PC-3 (cell line): ENCODE results near the gene ROR1. TPM values are rescaled to one million over a fixed set of nuclear protein-coding genes. Genes with fewer than 3 reads are reported as not detected.

Source experiments
- ATAC-seq: fragments of 200-7000 bp; cut with Tn5 transposase; 2 replicates; pipeline ENCODE4 v1.9.1; 2020; ENCODE audit warnings: mild to moderate bottlenecking, moderate library complexity
- BruUV-seq: library from RNA; stranded (reverse); fragments of 400-500 nt; replicated peaks from 2 replicates; lab custom pipeline; 2021; lab: Mats Ljungman, UMichigan
- CTCF ChIA-PET: fragments of 300-600 bp; sonication (Branson Sonifier 250); formaldehyde crosslinking; loops from one replicate; lab custom pipeline; 2022; ENCODE audit warnings: antibody characterized with exemption; lab: Charles Lee
- POLR2A ChIA-PET: fragments of 300-600 bp; sonication (Branson Sonifier 250); formaldehyde crosslinking; loops from one replicate; lab custom pipeline; 2022; ENCODE audit warnings: antibody characterized with exemption; ENCODE audit not compliant: unreplicated experiment; lab: Charles Lee
- DNase-seq: peaks from one replicate; pipeline ENCODE4 v3.0.0-alpha.2; 2015
- H2AFZ ChIP-seq: fragments of 300-600 bp; sonication (generic); 2 replicates; pipeline ENCODE4 v1.6.0; 2016; ENCODE audit warnings: antibody characterized with exemption, low read length
- H3F3A ChIP-seq: fragments of 300-600 bp; sonication (generic); one replicate; pipeline ENCODE4 v1.6.0; 2017; ENCODE audit warnings: antibody characterized with exemption, low read length, control low read depth, mild to moderate bottlenecking; ENCODE audit not compliant: unreplicated experiment
- H3K27ac ChIP-seq: fragments of 300-600 bp; sonication (generic); 2 replicates; pipeline ENCODE4 v1.5.1; 2016; ENCODE audit warnings: mild to moderate bottlenecking, low read length
- H3K27me3 ChIP-seq: fragments of 300-600 bp; sonication (generic); 2 replicates; pipeline ENCODE4 v1.6.1; 2016; ENCODE audit warnings: low read length, mixed read lengths
- H3K36me3 ChIP-seq: fragments of 300-600 bp; sonication (generic); 2 replicates; pipeline ENCODE4 v1.6.1; 2016; ENCODE audit warnings: low read depth, mixed run types, low read length, mixed read lengths
- H3K4me1 ChIP-seq: fragments of 300-600 bp; sonication (generic); 2 replicates; pipeline ENCODE4 v1.5.1; 2016; ENCODE audit warnings: low read length; ENCODE audit not compliant: insufficient read depth
- H3K4me2 ChIP-seq: fragments of 300-600 bp; sonication (generic); 2 replicates; pipeline ENCODE4 v1.6.0; 2016; ENCODE audit warnings: low read length
- H3K4me3 ChIP-seq: fragments of 300-600 bp; sonication (generic); 2 replicates; pipeline ENCODE4 v1.5.1; 2016; ENCODE audit warnings: mild to moderate bottlenecking, low read length, mixed read lengths
- H3K79me2 ChIP-seq: fragments of 300-600 bp; sonication (generic); 2 replicates; pipeline ENCODE4 v1.6.1; 2017; ENCODE audit warnings: low read length, mixed read lengths
- H3K9ac ChIP-seq: fragments of 300-600 bp; sonication (generic); 2 replicates; pipeline ENCODE4 v1.6.0; 2016; ENCODE audit warnings: mild to moderate bottlenecking, low read length
- H3K9me2 ChIP-seq: fragments of 300-600 bp; sonication (generic); replicated peaks from 2 replicates; pipeline ENCODE4 v1.6.1; 2016; ENCODE audit warnings: mixed run types, low read length, mixed read lengths
- H3K9me3 ChIP-seq: fragments of 300-600 bp; sonication (generic); 2 replicates; pipeline ENCODE4 v1.6.1; 2016; ENCODE audit warnings: low read length, mixed read lengths
- H4K20me1 ChIP-seq: fragments of 300-600 bp; sonication (generic); 2 replicates; pipeline ENCODE4 v1.6.1; 2016; ENCODE audit warnings: low read length, mixed read lengths
- CTCF ChIP-seq: fragments of 300-600 bp; sonication (generic); conservative IDR thresholded peaks from 2 replicates; pipeline ENCODE4 v1.5.1; 2017; ENCODE audit warnings: antibody characterized with exemption, low read depth, mild to moderate bottlenecking, low read length
- EZH2 ChIP-seq: fragments of 300-600 bp; sonication (generic); IDR thresholded peaks from one replicate; pipeline ENCODE4 v1.6.1; 2017; ENCODE audit warnings: antibody characterized with exemption, mild to moderate bottlenecking, low read length; ENCODE audit not compliant: unreplicated experiment
- EZH2phosphoT487 ChIP-seq: fragments of 300-600 bp; sonication (generic); IDR thresholded peaks from 2 replicates; pipeline ENCODE4 v1.6.1; 2018; ENCODE audit warnings: mild to moderate bottlenecking, antibody characterized with exemption, low read length, borderline replicate concordance
- intact Hi-C: fragments of 100-400 bp; cut with micrococcal nuclease; formaldehyde crosslinking; loops from 2 replicates; pipeline ENCODE4 v1.9.0; 2023
- total RNA-seq: library from RNA; depleted of rRNA; stranded (reverse); fragments of >200 nt; gene quantifications from 2 replicates; pipeline ENCODE4 v1.2.3, GENCODE V29; 2014

ROR1 gene
- total RNA-seq, 1 experiment from 2014 or later: 16.5 TPM

GRCh38 chr1:63937461-63938022, 163.7 kb downstream of the ROR1 start:
- intact Hi-C loops: no loop called here

GRCh38 chr1:63940440-63940839, 166.6 kb downstream of the ROR1 start:
- TF ChIP-seq EZH2phosphoT487 (no peak), EZH2 (no peak), CTCF (no peak)
- BruUV-seq: no TSS peak
- H3K9me3 ChIP-seq: no peaks in the 10 kb centered on the region
- H3K79me2 ChIP-seq: no peaks in the 10 kb centered on the region
- POLR2A ChIA-PET: no interaction called here
- H3F3A ChIP-seq: no peaks in the 10 kb centered on the region
- no peak overlapping the region for H3K27ac ChIP-seq
- no peak overlapping the region for H3K4me2 ChIP-seq
- intact Hi-C loops: no loop called here
- H3K9ac ChIP-seq: no peak overlapping the region
- CTCF ChIA-PET: no interaction called here
- H3K9me2 ChIP-seq: no peaks in the 10 kb centered on the region
- H2AFZ ChIP-seq: no peak overlapping the region
- DNase-seq: no peak
- no peak overlapping the region for H3K4me3 ChIP-seq
- H4K20me1 ChIP-seq: no peaks in the 10 kb centered on the region
- no peaks in the 10 kb centered on the region for H3K4me1 ChIP-seq
- H3K27me3 ChIP-seq: no peaks in the 10 kb centered on the region
- no peaks in the 10 kb centered on the region for H3K36me3 ChIP-seq
- ATAC-seq: no peak

More at GRCh38 chr1:63937461-63938022, 163.7 kb downstream of the ROR1 start:
- DNase-seq (no peak), ATAC-seq (no peak)
- Histone ChIP-seq H3K4me1 (no peaks in the 10 kb centered on the region), H3K27me3 (no peaks in the 10 kb centered on the region), H3F3A (no peaks in the 10 kb centered on the region), H2AFZ (no peak overlapping the region), H3K4me3 (no peak overlapping the region), H3K9ac (no peak overlapping the region), H3K27ac (no peak overlapping the region), H3K9me3 (no peaks in the 10 kb centered on the region), H4K20me1 (no peaks in the 10 kb centered on the region), H3K4me2 (no peak overlapping the region), H3K9me2 (no peaks in the 10 kb centered on the region), H3K79me2 (no peaks in the 10 kb centered on the region), H3K36me3 (no peaks in the 10 kb centered on the region)
- no TSS peak for BruUV-seq
- no peak for TF ChIP-seq EZH2
- no peak for TF ChIP-seq EZH2phosphoT487
- no peak for TF ChIP-seq CTCF
- ChIA-PET POLR2A (no interaction called here), CTCF (no interaction called here)

DNA sequence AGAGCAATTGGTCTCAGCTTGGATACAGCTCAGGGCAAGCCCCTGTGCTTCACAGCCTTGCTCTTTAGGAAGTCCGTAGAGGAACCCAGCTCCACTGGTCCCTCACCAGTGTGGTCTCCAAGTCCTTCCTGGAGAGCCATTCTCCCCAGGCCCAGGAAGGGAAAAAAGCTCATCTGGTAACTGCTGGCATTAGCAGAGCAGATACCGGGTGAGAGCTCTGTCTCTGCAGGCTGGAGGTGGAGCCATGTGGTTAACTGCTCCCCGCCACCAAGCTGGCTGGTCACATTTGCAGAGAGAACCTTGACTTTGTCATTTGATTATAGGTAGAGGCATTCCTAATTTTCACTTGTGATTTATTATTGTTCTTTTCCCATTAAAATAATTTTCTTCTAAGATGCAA, 169.6 kb downstream of the ROR1 start:
- no peaks in the 10 kb centered on the region for H3K36me3 ChIP-seq
- no peak overlapping the region for H3K4me3 ChIP-seq
- H3K9me3 ChIP-seq: no peaks in the 10 kb centered on the region
- ATAC-seq (no peak), DNase-seq (no peak)
- ChIA-PET POLR2A (no interaction called here), CTCF (no interaction called here)
- H3K79me2 ChIP-seq: no peaks in the 10 kb centered on the region
- H3K4me2 ChIP-seq: no peak overlapping the region
- intact Hi-C loops: no loop called here
- H3K27ac ChIP-seq: no peak overlapping the region
- no peak overlapping the region for H2AFZ ChIP-seq
- no peaks in the 10 kb centered on the region for H3K9me2 ChIP-seq
- H3K27me3 ChIP-seq: no peaks in the 10 kb centered on the region
- H3K4me1 ChIP-seq: peaks cover 3% of the 10 kb centered on the region; the same call in 1 of the 2 replicates
- no TSS peak for BruUV-seq
- no peaks in the 10 kb centered on the region for H3F3A ChIP-seq
- no peak for TF ChIP-seq EZH2
- no peak for TF ChIP-seq EZH2phosphoT487
- TF ChIP-seq CTCF: no peak
- H3K9ac ChIP-seq: no peak overlapping the region
- no peaks in the 10 kb centered on the region for H4K20me1 ChIP-seq
